ENCODE measurements around the gene TBATA.

DNA sequence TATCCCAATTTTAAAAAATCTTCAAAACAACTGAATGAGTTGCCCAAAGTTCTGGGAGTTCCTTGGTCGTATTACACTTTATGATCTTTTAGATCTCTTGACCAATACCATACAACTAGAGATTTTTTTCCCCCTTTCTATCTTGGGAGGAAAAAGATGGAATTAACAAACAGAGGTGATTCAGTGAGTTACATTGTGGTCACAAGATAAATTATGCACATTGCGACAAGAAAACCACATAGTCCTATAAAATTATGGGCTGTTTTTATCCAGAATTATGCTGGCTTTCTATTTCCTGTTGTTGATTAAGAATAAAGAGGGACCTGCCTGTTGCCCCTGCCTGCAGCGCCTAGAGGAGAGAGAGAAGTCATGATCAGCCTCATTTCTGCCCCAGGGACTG is 22.4 kb upstream of the TBATA start:
- TF ChIP-seq POLR2AphosphoS5 (IDR thresholded peaks at IDR 0.05; ENCODE audit: borderline replicate concordance, low read depth, low read length) (no peak), EZH2 (IDR thresholded peaks at IDR 0.05) (no peak)
